GM12875 (cell line): ENCODE data around the gene KCNH2.

Source experiments
- H3K4me3 ChIP-seq: one replicate; pipeline ENCODE4 v1.5.1; 2011; ENCODE audit warnings: low read depth, low read length, control low read depth
- TF ChIP-seq, protein P1 (sequence below): IDR thresholded peaks from 2 replicates; pipeline ENCODE4 v1.5.1; 2011; ENCODE audit warnings: low read depth, mild to moderate bottlenecking, control low read depth, inconsistent platforms, low read length, moderate library complexity, borderline replicate concordance; ENCODE audit not compliant: insufficient read depth

Gene KCNH2

GRCh38 chr7:150945171-150945852 lies 32.8 kb downstream of the KCNH2 start:
- TF ChIP-seq, protein P1, sequence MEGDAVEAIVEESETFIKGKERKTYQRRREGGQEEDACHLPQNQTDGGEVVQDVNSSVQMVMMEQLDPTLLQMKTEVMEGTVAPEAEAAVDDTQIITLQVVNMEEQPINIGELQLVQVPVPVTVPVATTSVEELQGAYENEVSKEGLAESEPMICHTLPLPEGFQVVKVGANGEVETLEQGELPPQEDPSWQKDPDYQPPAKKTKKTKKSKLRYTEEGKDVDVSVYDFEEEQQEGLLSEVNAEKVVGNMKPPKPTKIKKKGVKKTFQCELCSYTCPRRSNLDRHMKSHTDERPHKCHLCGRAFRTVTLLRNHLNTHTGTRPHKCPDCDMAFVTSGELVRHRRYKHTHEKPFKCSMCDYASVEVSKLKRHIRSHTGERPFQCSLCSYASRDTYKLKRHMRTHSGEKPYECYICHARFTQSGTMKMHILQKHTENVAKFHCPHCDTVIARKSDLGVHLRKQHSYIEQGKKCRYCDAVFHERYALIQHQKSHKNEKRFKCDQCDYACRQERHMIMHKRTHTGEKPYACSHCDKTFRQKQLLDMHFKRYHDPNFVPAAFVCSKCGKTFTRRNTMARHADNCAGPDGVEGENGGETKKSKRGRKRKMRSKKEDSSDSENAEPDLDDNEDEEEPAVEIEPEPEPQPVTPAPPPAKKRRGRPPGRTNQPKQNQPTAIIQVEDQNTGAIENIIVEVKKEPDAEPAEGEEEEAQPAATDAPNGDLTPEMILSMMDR: no peak

GRCh38 chr7:150944066-150945042 lies 33.8 kb downstream of the KCNH2 start:
- TF ChIP-seq, protein P1: no peak
- no peak overlapping the region for H3K4me3 ChIP-seq

More at GRCh38 chr7:150945171-150945852, 32.8 kb downstream of the KCNH2 start:
- no peak overlapping the region for H3K4me3 ChIP-seq

- TF ChIP-seq, protein P1: no peak
- no peak overlapping the region for H3K4me3 ChIP-seq
Measured at GRCh38 chr7:150943453-150943814, 34.7 kb downstream of the KCNH2 start.

DNA sequence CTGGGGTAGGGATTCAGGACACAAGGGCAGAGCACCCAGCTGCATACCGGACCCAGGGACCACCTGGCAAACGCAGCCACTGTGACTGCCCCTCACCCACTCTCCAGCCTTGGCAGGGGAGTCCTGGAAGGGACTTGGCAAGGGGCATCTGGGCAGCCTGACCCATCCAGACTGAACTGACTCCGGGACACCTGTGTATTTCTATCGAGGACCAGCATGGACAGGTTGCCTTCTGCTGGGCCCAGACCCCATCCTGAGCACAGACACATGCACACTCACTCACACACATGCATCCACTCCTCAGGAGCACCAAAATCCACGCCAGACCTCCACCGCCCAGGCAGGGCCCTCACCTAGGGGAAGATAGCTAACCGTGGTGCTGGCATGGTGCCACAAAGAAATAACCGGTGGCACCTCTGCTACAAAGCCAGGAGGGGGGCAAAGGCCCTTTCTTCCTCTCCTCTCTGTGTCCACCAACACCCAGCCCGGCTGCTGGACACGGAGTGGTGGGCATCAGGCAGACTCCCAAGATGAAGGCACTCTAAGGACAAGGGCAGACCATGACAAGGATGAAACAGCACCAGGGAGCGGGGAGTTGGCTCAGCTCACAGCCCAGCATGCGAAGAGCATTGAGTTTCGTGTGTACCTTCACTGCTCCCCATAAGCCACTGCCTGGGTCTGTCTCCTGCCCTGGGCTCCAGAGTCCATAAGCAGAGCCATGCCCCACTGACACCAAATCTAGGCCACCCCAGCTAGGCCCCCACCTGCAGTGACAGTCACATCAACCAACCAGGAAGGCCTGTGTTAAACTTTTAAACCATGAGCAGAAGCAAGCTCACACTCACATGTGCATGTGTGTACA lies 35.3 kb downstream of the KCNH2 start:
- no peak overlapping the region for H3K4me3 ChIP-seq
- TF ChIP-seq, protein P1: no peak

- no peak overlapping the region for H3K4me3 ChIP-seq
- TF ChIP-seq, protein P1: no peak
Measured at GRCh38 chr7:150942001-150942590, 36.0 kb downstream of the KCNH2 start.

- TF ChIP-seq, protein P1: no peak
- H3K4me3 ChIP-seq: no peak overlapping the region
Measured at GRCh38 chr7:150941351-150942000, 36.6 kb downstream of the KCNH2 start.
